GM21737 (cell line): ENCODE measurements around the gene UBE2L5.
"Not testable (repeated sequence)": the region's sequence is repeated elsewhere in the genome, so short reads cannot be mapped to it uniquely, and the experiment has no call there.

Source experiments
- ATAC-seq: cut with Tn5 transposase; IDR thresholded peaks from one replicate; pipeline ENCODE4 v1.9.1; 2021; ENCODE audit warnings: mild to moderate bottlenecking, moderate library complexity; ENCODE audit not compliant: unreplicated experiment

UBE2L5 gene

DNA sequence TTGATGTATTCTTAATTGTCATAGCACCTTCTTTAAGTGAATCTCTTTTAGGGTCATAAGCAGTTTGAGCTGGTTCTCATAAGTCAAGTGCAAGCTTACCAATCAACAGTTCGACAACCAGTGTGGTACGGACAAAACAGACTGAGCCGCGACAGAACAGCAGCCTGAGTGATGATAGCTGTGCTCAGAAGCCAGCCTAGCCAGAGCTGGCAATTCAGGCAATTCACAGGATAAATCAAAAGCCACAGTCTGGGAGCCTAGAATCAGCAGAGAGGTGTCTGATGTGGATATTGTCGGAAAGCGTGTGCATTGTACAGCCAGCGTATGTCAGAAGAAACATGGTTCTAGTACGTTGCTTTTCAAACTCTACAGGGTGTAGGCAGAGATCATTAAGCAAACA, 14.9 kb downstream of the UBE2L5 start:
- no peak for ATAC-seq

DNA sequence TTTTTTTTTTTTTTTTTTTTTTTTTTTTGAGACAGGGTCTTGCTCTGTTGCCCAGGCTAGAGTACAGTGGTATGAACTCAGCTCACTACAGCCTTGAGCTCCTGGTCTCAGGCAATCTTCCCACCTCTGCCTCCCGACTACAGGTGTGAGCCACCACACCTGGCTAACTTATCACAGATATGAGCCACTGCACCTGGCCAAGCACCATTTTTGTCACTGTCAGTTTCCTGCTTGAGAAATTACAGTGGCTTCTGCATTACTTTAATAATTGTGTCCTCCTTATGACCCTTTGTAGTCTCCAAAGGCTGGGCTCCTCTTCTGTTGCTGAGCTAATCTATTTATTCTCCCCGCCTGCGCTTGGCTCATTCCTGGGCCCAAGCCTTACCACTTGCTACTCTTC, 16.0 kb downstream of the UBE2L5 start:
- no peak for ATAC-seq

- peak; percentile 42 for ATAC-seq
Measured at GRCh38 chr13:30440910-30441703, 18.8 kb downstream of the UBE2L5 start.

GRCh38 chr13:30442926-30443325, 20.6 kb downstream of the UBE2L5 start:
- peak; percentile 36 for ATAC-seq

GRCh38 chr13:30443491-30443890, 21.2 kb downstream of the UBE2L5 start:
- not testable (repeated sequence) for ATAC-seq

GRCh38 chr13:30443957-30444404, 21.7 kb downstream of the UBE2L5 start:
- ATAC-seq = peak; percentile 39

DNA sequence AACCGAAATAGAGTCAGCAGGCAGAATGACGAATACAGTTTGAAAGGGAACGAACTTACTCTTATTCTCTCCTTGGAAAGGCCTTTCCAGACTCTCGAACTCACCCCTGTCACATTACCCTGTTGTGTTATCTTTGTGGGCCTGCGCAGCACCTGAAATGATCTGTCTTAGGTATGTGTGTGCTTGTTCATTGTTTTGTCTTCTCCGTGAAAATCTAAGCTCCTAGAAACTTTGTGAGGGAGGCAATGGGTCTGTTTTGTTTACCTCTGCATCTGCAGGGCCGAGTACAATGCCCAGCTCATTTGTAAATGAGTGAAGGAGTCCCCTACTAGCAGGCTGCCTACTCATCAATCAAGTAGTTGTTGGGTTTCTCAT, 23.8 kb downstream of the UBE2L5 start:
- ATAC-seq = no peak

- no peak for ATAC-seq
Measured at GRCh38 chr13:30448441-30448840, 26.1 kb downstream of the UBE2L5 start.

DNA sequence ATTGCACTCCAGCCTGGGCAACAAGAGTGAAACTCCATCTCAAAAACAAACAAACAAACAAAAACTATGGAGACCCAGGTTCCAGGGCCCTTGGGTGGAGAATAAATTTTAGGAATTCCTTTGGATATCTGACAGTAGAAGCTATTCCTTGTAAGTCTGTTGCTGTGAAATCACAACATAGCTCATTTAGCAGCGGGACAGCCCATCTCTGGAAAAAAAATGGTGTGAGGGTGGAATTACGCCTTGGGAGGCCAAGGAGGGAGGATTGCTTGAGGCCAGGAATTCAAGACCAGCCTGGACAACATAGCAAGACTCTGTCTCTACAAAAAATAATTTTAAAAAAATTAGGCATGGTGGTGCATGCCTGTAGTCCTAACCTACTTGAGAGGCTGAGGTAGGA, 27.8 kb downstream of the UBE2L5 start:
- ATAC-seq = no peak

DNA sequence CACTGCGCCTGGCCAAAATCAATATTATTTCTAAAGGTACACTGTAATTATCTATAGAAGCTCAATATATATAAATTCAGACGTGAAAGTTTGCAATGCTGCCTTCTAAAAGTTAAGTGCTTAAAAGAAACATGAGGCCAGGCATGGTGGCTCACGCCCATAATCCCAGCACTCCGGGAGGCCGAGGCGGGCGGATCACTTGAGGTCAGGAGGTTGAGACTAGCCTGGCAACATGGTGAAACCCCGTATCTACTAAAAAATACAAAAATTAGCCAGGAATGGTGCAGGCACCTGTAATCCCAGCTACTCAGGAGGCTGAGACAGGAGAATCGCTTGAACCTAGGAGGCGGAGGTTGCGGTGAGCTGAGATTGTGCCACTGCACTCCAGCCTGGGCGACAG, 29.2 kb downstream of the UBE2L5 start:
- ATAC-seq = not testable (repeated sequence)

GRCh38 chr13:30453727-30454126, 31.4 kb downstream of the UBE2L5 start:
- no peak for ATAC-seq

DNA sequence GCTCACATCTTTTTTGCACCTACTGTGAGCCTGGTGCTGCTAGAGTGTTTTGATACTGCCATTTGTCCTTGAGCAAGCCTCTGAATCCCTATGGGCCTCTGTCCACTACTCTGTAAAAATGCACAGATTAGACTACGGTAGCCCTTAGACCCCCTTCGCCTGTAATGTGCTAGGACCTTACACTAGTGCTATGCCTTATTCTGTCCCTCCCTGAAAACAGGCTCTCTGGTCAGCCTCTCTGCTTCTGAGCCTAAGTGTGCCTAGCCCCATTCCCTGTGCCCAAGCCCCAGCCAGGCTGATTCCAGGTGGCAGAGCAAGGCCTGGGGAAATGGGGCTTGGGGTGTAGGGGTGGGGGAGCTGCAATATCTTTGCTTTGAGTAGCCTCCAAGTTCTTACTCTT, 32.7 kb downstream of the UBE2L5 start:
- ATAC-seq = no peak

DNA sequence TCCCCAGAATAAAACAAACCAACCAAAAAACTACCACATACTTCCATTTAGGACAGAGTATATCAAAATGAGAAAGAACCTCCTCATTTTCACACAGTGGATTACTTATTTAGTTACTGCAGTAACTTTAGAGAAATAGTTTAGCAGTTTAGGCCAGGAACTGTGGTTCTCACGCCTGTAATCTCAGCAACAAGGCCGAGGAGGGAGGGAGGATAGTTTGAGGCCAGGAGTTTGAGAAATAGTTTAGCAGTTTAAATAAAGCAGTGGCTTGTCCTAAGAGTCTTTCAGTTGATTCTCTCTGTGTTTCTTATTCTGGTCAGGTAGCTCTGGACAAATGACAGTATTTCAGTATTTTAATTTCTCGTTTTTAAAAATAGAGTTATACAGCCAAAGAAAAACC, 34.0 kb downstream of the UBE2L5 start:
- no peak for ATAC-seq

- no peak for ATAC-seq
Measured at GRCh38 chr13:30457306-30457891, 35.1 kb downstream of the UBE2L5 start.

DNA sequence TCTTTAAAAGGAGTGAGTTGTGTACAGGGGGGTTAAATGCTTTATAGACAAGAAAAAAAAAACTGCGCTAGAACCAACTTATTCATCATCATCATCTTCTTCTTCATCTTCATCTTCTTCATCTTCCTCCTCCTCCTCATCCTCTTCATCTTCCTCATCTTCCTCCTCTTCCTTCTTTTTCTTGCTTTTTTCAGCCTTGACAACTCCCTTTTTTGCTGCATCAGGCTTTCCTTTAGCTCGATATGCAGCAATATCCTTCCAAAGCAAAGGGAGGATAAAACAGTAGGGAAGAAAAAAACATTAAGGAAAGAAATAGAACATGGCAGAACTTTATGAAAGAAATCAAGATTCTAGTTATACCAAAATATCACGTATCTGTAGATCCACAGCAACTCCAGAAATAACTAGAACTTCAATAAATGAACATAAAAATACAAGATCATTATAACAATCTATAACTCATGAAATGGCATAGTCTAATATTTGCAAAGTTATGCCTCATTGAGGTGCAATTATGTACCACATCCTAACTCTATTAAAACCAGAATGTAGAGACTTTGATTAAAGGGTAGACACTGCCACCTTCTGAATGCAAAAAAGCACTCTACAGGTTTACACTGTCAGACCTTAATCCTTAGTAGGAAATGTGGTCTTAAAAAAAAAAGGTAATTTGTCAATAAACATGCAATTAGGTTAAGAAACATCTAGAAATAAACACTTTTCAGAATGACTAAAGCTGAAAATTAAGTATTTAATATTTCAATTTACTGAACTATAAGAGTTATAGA, 39.2 kb downstream of the UBE2L5 start:
- ATAC-seq = not testable (repeated sequence)

DNA sequence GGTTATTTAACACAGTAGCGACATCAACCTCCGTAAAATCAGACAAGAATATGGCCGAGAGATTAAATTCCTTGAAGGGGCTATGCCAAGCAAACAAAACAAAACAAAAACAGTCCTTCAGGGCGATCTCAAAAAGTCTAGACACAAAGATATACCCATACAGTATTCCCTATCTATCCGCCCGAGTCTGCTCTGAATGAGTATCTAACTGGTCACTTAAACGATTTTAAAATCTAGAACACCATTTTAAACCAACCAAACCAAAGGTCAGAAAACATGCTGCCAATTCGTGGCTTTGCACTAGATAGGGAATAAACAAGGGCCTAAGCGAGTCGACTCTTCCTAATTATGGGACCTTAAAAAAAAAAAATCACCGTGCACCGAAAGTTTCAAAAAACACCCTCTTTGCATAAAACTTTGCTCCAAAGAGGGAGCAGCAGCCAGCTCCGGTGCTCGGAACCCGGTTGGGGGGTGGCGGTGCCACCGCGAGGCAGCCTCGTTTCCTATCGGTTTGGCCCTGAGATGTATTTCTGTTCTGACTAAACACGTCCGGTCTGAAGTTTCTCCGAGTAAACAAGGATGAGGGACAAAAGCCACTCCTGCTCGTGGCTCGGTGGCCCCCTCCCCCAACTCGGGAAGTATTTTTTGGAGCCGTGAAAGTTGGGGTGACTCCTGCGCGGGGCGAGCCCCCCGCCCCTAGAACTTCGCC, 41.6 kb downstream of the UBE2L5 start:
- ATAC-seq = peak; percentile 45

DNA sequence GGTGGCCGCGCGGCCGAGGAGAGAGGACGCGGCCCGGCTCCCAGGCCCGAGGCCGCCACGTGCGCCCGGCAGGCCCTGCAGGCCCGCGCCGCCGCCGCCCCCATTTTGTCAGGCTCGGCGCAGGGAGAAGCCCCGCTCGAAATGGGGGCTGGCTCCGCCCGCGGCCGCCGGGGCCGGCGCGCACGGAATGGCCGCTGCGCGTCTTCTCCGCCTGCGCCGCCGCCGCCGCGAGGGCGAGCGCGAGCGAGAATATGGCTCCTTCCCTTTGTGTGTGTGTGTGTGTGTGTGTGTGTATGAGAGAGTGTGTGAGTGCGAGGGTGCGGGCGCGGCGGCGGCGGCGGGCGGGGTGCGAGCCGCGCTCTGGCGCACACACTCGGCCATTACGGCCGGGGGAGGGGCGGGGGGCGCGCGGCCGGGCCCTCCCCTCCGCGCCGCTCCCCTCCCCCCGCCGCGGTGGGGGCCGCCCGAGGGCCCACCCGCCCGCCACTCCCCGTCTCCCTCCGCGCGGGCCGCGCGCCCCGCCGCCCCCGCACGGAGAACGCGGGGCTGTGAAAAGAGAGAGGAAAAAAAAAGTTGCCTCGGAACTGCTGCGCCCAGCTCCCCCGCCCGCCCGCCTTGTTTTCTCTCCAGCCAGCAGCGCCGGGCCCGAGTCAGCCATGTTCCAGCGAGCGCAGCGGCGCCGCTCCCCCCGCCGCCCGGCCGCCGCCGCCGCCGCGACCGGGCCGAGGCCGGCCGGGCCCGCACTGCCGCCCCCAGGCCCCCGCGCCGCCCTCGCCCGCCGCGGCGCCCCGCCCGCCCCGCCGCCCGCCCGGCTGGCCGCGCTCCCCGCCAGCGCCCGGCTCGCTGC, 42.4 kb downstream of the UBE2L5 start:
- ATAC-seq = peak; percentile 21

GRCh38 chr13:30465343-30465592, 43.0 kb downstream of the UBE2L5 start:
- ATAC-seq = no peak

DNA sequence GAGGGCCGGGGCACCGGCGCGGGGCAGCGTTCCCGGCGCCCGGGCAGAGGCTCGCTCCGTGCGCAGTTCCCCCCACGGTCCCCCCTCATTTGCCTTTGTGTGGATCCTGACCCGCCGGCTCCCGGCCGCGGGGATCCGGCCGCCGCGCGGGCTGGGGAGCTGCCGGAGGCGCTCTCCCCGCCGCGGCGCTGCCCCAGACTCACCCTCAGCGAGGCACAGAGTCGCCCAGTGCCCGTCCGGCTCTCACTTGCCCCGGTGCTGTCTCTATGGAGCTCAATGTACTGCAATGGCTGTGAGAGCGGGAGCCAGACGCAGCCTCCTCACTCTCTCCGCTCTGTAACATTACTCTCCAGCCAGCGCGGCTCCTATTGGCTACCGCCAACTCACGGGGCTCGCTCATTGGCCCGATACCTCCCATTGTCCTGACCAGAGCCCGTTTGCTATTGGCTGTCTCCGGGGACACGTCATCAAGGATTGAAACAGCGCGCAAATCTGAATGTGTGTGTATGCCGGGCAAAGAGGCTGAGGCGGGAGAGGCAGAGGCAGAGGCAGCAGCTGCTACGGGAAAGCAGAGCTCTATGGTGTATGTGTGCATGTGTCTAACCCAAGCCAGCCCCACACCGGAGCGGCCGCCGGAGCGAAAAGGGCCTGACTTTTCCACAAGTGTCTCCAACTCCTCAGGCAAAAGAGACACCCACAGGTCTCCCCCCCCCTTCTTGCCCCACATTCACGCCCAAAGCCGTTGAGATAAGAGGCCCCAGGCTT, 43.5 kb downstream of the UBE2L5 start, which contains the start of gene HMGB1:
TSS of gene HMGB1 (minus strand) at position 344 of the 765 bp plus-strand sequence. CDS start 2,256 bp downstream, outside the sequence.
- ATAC-seq = peak; percentile 86

DNA sequence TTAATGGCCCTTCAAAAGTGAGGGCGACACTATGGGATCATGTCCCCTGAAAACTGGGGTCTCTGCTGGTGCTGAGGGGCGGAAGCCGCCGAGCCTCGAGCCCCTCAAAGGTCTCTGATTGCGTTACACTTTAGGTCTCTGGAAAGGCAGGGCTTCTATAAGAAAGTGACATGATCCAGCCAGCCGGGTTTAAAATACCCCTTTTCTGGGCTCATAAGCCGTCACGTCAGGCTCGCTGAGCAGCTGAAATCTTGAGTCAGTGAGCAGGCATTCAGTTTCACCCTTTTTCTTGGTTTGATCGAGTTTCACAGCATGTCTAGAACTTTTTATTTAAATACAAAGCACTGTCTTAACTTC, 44.0 kb downstream of the UBE2L5 start:
- ATAC-seq = no peak
